ENCODE measurements around the gene ACOD1. TPM values are rescaled to one million over a fixed set of nuclear protein-coding genes. Genes with fewer than 3 reads are reported as not detected.
"Not testable (repeated sequence)": the region's sequence is repeated elsewhere in the genome, so short reads cannot be mapped to it uniquely, and the experiment has no call there.

The ACOD1 gene
- polyA plus RNA-seq (not detected in 3 replicates), polyA minus RNA-seq (not detected in 3 replicates)
- not detected for polyA plus RNA-seq (2011; ENCODE audit: low read depth)
- not detected in 2 replicates for polyA plus RNA-seq (2011; cell fraction: cytosol; rRNA removed)
- polyA plus RNA-seq (2011; cell fraction: nucleus; rRNA removed), result not detected in 2 replicates
- polyA plus RNA-seq (2012; ENCODE audit: low replicate concordance), result not detected in 2 replicates
- not detected for polyA minus RNA-seq (2011; cell fraction: cytosol; rRNA and poly(A)+ RNA removed)
- polyA minus RNA-seq (2011; cell fraction: nucleus; rRNA and poly(A)+ RNA removed), result not detected in 2 replicates

- Histone ChIP-seq H3K4me3 (ENCODE audit: control insufficient read depth in 2 of 3, extremely low read depth in 1 of 3, insufficient read depth in 2 of 3, low read depth in 1 of 3, low read length in 3 of 3) (no peak within 1 kb of the TSS), H3K4me1 (ENCODE audit: control insufficient read depth, extremely low read depth, insufficient read depth, low read length) (peaks cover 5% of the 10 kb centered on the region), H3K36me3 (ENCODE audit: control insufficient read depth in 2 of 2, extremely low read depth in 1 of 2, insufficient read depth in 2 of 2, low read length in 2 of 2) (no peaks in the 10 kb centered on the region), H3K27me3 (ENCODE audit: control insufficient read depth, extremely low read depth, insufficient read depth, low read length) (no peaks in the 10 kb centered on the region), H3K9me3 (ENCODE audit: control insufficient read depth, low read depth, low read length) (no peaks in the 10 kb centered on the region), H2AFZ (ENCODE audit: control insufficient read depth, low read length) (no peak within 1 kb of the TSS), H3K9me1 (ENCODE audit: control insufficient read depth, extremely low read depth, insufficient read depth, low read length) (no peaks in the 10 kb centered on the region), H3K79me2 (ENCODE audit: control insufficient read depth, insufficient read depth, low read length) (no peaks in the 10 kb centered on the region), H4K20me1 (ENCODE audit: control insufficient read depth, extremely low read depth, insufficient read depth, low read length) (no peaks in the 10 kb centered on the region), H3K27ac (ENCODE audit: control insufficient read depth, insufficient read depth, low read length) (no peak within 1 kb of the TSS), H3K9ac (ENCODE audit: control insufficient read depth, extremely low read depth, insufficient read depth, low read length) (no peak within 1 kb of the TSS), H3K4me2 (ENCODE audit: control insufficient read depth, extremely low read depth, insufficient read depth, low read depth, low read length) (no peak within 1 kb of the TSS)
- DNase-seq (ENCODE audit: low read depth, low spot score), result no peak
- dilution Hi-C loops (cut with MboI; ENCODE audit: extremely low pct_ligation_motif_present, low sequenced_read_pairs), result no loop called here
- FAIRE-seq, result no peak
- TF ChIP-seq CTCF (optimal IDR thresholded peaks at IDR 0.05 in 1 of 3, IDR thresholded peaks at IDR 0.05 in 1 of 3, conservative IDR thresholded peaks at IDR 0.05 in 1 of 3; ENCODE audit: extremely low read depth in 1 of 3, insufficient read depth in 2 of 3, low read length in 3 of 3) (no peak), EZH2 (IDR thresholded peaks at IDR 0.05; ENCODE audit: low read length) (no peak)
Observed at GRCh38 chr13:76948149-76948548, at the start of gene ACOD1. ACOD1 (plus strand) TSS chr13:76948511; CDS start chr13:76948559, 48 bp downstream.

GRCh38 chr13:76899066-76899465 is 49.2 kb upstream of the ACOD1 start:
- H3K9ac ChIP-seq (ENCODE audit: control insufficient read depth, extremely low read depth, insufficient read depth, low read length); H3K36me3 ChIP-seq (ENCODE audit: control insufficient read depth in 2 of 2, extremely low read depth in 1 of 2, insufficient read depth in 2 of 2, low read length in 2 of 2); FAIRE-seq; dilution Hi-C loops (cut with MboI; ENCODE audit: extremely low pct_ligation_motif_present, low sequenced_read_pairs); H3K9me3 ChIP-seq (ENCODE audit: control insufficient read depth, low read depth, low read length); H3K4me1 ChIP-seq (ENCODE audit: control insufficient read depth, extremely low read depth, insufficient read depth, low read length); DNase-seq (ENCODE audit: low read depth, low spot score); H4K20me1 ChIP-seq (ENCODE audit: control insufficient read depth, extremely low read depth, insufficient read depth, low read length); H3K4me3 ChIP-seq (ENCODE audit: control insufficient read depth in 2 of 3, extremely low read depth in 1 of 3, insufficient read depth in 2 of 3, low read depth in 1 of 3, low read length in 3 of 3); H3K79me2 ChIP-seq (ENCODE audit: control insufficient read depth, insufficient read depth, low read length); H3K4me2 ChIP-seq (ENCODE audit: control insufficient read depth, extremely low read depth, insufficient read depth, low read depth, low read length); H2AFZ ChIP-seq (ENCODE audit: control insufficient read depth, low read length); H3K27ac ChIP-seq (ENCODE audit: control insufficient read depth, insufficient read depth, low read length); H3K9me1 ChIP-seq (ENCODE audit: control insufficient read depth, extremely low read depth, insufficient read depth, low read length); H3K27me3 ChIP-seq (ENCODE audit: control insufficient read depth, extremely low read depth, insufficient read depth, low read length): not testable (repeated sequence)

All from keratinocyte (primary cell).